HUES6 (cell line): ENCODE data around the gene CUEDC1.
"Not testable (repeated sequence)": the region's sequence is repeated elsewhere in the genome, so short reads cannot be mapped to it uniquely, and the experiment has no call there.

Experiments
- H3K27ac ChIP-seq: 2 replicates; pipeline ENCODE4 v1.7.0; 2013; ENCODE audit warnings: low read depth, mild to moderate bottlenecking, low read length, inconsistent platforms
- H3K27me3 ChIP-seq: 2 replicates; pipeline ENCODE4 v1.6.1; 2013; ENCODE audit warnings: low read length; ENCODE audit not compliant: control insufficient read depth, insufficient read depth
- H3K36me3 ChIP-seq: 2 replicates; pipeline ENCODE4 v1.6.1; 2013; ENCODE audit warnings: low read length; ENCODE audit not compliant: control insufficient read depth, insufficient read depth
- H3K4me1 ChIP-seq: 2 replicates; pipeline ENCODE4 v1.6.1; 2013; ENCODE audit warnings: low read length; ENCODE audit not compliant: control insufficient read depth, insufficient read depth
- H3K4me3 ChIP-seq: 2 replicates; pipeline ENCODE4 v1.5.1; 2013; ENCODE audit warnings: low read depth, low read length
- H3K9ac ChIP-seq: one replicate; pipeline ENCODE4 v1.6.1; 2013; ENCODE audit warnings: mild to moderate bottlenecking, low read length
- H3K9me3 ChIP-seq: 2 replicates; pipeline ENCODE4 v1.6.1; 2013; ENCODE audit warnings: low read depth, low read length; ENCODE audit not compliant: control insufficient read depth, insufficient read depth

The CUEDC1 gene

GRCh38 chr17:57984261-57984890, 29.2 kb upstream of the CUEDC1 start:
- no peak overlapping the region for H3K27ac ChIP-seq

GRCh38 chr17:57983446-57983845, 28.2 kb upstream of the CUEDC1 start:
- Histone ChIP-seq H3K4me1 (peaks cover 16% of the 10 kb centered on the region), H3K36me3 (peaks cover 61% of the 10 kb centered on the region), H3K27ac (no peak overlapping the region), H3K9ac (no peak overlapping the region), H3K9me3 (no peaks in the 10 kb centered on the region), H3K4me3 (no peak overlapping the region), H3K27me3 (no peaks in the 10 kb centered on the region)

More at GRCh38 chr17:57984261-57984890, 29.2 kb upstream of the CUEDC1 start:
- Histone ChIP-seq H3K9me3 (no peaks in the 10 kb centered on the region), H3K4me1 (peaks cover 24% of the 10 kb centered on the region), H3K36me3 (peaks cover 52% of the 10 kb centered on the region), H3K9ac (no peak overlapping the region), H3K27me3 (no peaks in the 10 kb centered on the region), H3K4me3 (no peak overlapping the region)

GRCh38 chr17:57982452-57983170, 27.4 kb upstream of the CUEDC1 start:
- peaks cover 70% of the 10 kb centered on the region for H3K36me3 ChIP-seq
- H3K27ac ChIP-seq: no peak overlapping the region
- H3K4me3 ChIP-seq: no peak overlapping the region
- no peaks in the 10 kb centered on the region for H3K27me3 ChIP-seq
- peaks cover 16% of the 10 kb centered on the region for H3K4me1 ChIP-seq
- no peaks in the 10 kb centered on the region for H3K9me3 ChIP-seq
- H3K9ac ChIP-seq: no peak overlapping the region

- no peak overlapping the region for H3K9ac ChIP-seq
- H3K36me3 ChIP-seq: peaks cover 90% of the 10 kb centered on the region
- no peaks in the 10 kb centered on the region for H3K27me3 ChIP-seq
- H3K27ac ChIP-seq: no peak overlapping the region
- peaks cover 12% of the 10 kb centered on the region; the same call in 1 of the 2 replicates for H3K4me1 ChIP-seq
- no peaks in the 10 kb centered on the region for H3K9me3 ChIP-seq
- no peak overlapping the region for H3K4me3 ChIP-seq
Observed at GRCh38 chr17:57980522-57980921, 25.3 kb upstream of the CUEDC1 start.

GRCh38 chr17:57979076-57979475, 23.9 kb upstream of the CUEDC1 start:
- H3K36me3 ChIP-seq: peaks cover 95% of the 10 kb centered on the region

GRCh38 chr17:57976594-57976993, 21.4 kb upstream of the CUEDC1 start:
- Histone ChIP-seq H3K9me3 (no peaks in the 10 kb centered on the region), H3K4me1 (no peaks in the 10 kb centered on the region), H3K4me3 (no peak overlapping the region), H3K27me3 (no peaks in the 10 kb centered on the region), H3K36me3 (peaks cover 86% of the 10 kb centered on the region), H3K9ac (no peak overlapping the region), H3K27ac (no peak overlapping the region)

More at GRCh38 chr17:57979076-57979475, 23.9 kb upstream of the CUEDC1 start:
- H3K9me3 ChIP-seq: no peaks in the 10 kb centered on the region
- H3K27me3 ChIP-seq: no peaks in the 10 kb centered on the region
- H3K27ac ChIP-seq: no peak overlapping the region
- H3K9ac ChIP-seq: no peak overlapping the region
- no peak overlapping the region for H3K4me3 ChIP-seq
- peaks cover 7% of the 10 kb centered on the region; the same call in 1 of the 2 replicates for H3K4me1 ChIP-seq

- H3K27me3 ChIP-seq: no peaks in the 10 kb centered on the region
- peaks cover 73% of the 10 kb centered on the region for H3K36me3 ChIP-seq
Observed at GRCh38 chr17:57975044-57975443, 19.8 kb upstream of the CUEDC1 start.

GRCh38 chr17:57974053-57974824, 19.0 kb upstream of the CUEDC1 start:
- H3K27ac ChIP-seq, H3K4me3 ChIP-seq: not testable (repeated sequence)
- peaks cover 65% of the 10 kb centered on the region for H3K36me3 ChIP-seq

More at GRCh38 chr17:57975044-57975443, 19.8 kb upstream of the CUEDC1 start:
- Histone ChIP-seq H3K27ac (no peak overlapping the region), H3K4me3 (no peak overlapping the region), H3K9me3 (no peaks in the 10 kb centered on the region), H3K4me1 (no peaks in the 10 kb centered on the region), H3K9ac (no peak overlapping the region)

GRCh38 chr17:57972151-57972550, 16.9 kb upstream of the CUEDC1 start:
- Histone ChIP-seq H3K4me3 (no peak overlapping the region), H3K9ac (no peak overlapping the region), H3K4me1 (0 out of 2 replicates have a peak, but pooled peaks cover 3% of the 10 kb centered on the region), H3K27ac (no peak overlapping the region), H3K9me3 (no peaks in the 10 kb centered on the region), H3K36me3 (peaks cover 45% of the 10 kb centered on the region), H3K27me3 (no peaks in the 10 kb centered on the region)

More at GRCh38 chr17:57974053-57974824, 19.0 kb upstream of the CUEDC1 start:
- not testable (repeated sequence) for H3K27me3 ChIP-seq, H3K9ac ChIP-seq, H3K9me3 ChIP-seq, H3K4me1 ChIP-seq

GRCh38 chr17:57971572-57971971, 16.4 kb upstream of the CUEDC1 start:
- Histone ChIP-seq H3K27me3 (no peaks in the 10 kb centered on the region), H3K4me1 (0 out of 2 replicates have a peak, but pooled peaks cover 3% of the 10 kb centered on the region), H3K9me3 (no peaks in the 10 kb centered on the region), H3K27ac (no peak overlapping the region), H3K9ac (no peak overlapping the region), H3K4me3 (no peak overlapping the region), H3K36me3 (peaks cover 39% of the 10 kb centered on the region)

- Histone ChIP-seq H3K27ac (no peak overlapping the region), H3K9me3 (no peaks in the 10 kb centered on the region), H3K36me3 (peaks cover 30% of the 10 kb centered on the region), H3K4me1 (0 out of 2 replicates have a peak, but pooled peaks cover 4% of the 10 kb centered on the region), H3K4me3 (no peak overlapping the region), H3K9ac (no peak overlapping the region), H3K27me3 (no peaks in the 10 kb centered on the region)
Observed at GRCh38 chr17:57970710-57971109, 15.5 kb upstream of the CUEDC1 start.
